ENCODE results near the gene PCDHA3.
"Not testable (repeated sequence)": the region's sequence is repeated elsewhere in the genome, so short reads cannot be mapped to it uniquely, and the experiment has no call there.

GRCh38 chr5:140849831-140850634 lies 49.2 kb downstream of the PCDHA3 start:
- TF ChIP-seq CTCF (IDR thresholded peaks at IDR 0.05; ENCODE audit: low read depth, low read length); POLR2A (IDR thresholded peaks at IDR 0.05; ENCODE audit: extremely low read depth, insufficient read length): not testable (repeated sequence)
